Measurements from ENCODE around the gene RETSAT. TPM values are rescaled to one million over a fixed set of nuclear protein-coding genes. Genes with fewer than 3 reads are reported as not detected.

The RETSAT gene
- total RNA-seq, 1 donor from 2014 or later, result 62.1 TPM

DNA sequence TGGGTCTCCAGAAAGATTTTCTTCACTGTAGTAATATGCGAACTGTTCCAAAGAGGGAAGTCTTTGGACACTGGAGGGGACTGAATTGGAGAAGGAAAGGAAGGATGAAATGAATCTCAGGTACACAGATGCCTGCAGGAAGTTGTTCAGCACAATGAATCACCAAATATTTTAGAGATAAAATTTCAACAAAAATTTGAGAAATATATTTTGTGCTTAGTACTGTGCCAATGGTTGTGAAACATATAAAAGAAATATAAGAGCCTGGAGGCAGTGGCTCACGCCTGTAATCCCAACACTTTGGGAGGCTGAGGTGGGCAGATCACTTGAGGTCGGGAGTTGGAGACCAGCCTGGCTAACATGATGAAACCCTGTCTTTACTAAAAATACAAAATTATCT lies 3.4 kb upstream of the RETSAT start:
- Histone ChIP-seq H3K27ac (no peak overlapping the region), H3K4me1 (peaks cover 23% of the 10 kb centered on the region), H3K36me3 (peaks cover 0 to 30% of the 10 kb centered on the region in 2 donors), H3K4me3 (no peak overlapping the region), H3K27me3 (no peaks in the 10 kb centered on the region), H3K9me3 (no peaks in the 10 kb centered on the region)
- no peak for TF ChIP-seq POLR2A (IDR thresholded peaks at IDR 0.05)
- TF ChIP-seq, protein P1, sequence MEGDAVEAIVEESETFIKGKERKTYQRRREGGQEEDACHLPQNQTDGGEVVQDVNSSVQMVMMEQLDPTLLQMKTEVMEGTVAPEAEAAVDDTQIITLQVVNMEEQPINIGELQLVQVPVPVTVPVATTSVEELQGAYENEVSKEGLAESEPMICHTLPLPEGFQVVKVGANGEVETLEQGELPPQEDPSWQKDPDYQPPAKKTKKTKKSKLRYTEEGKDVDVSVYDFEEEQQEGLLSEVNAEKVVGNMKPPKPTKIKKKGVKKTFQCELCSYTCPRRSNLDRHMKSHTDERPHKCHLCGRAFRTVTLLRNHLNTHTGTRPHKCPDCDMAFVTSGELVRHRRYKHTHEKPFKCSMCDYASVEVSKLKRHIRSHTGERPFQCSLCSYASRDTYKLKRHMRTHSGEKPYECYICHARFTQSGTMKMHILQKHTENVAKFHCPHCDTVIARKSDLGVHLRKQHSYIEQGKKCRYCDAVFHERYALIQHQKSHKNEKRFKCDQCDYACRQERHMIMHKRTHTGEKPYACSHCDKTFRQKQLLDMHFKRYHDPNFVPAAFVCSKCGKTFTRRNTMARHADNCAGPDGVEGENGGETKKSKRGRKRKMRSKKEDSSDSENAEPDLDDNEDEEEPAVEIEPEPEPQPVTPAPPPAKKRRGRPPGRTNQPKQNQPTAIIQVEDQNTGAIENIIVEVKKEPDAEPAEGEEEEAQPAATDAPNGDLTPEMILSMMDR (IDR thresholded peaks at IDR 0.05), result no peak
- no peak for TF ChIP-seq POLR2AphosphoS5 (IDR thresholded peaks at IDR 0.05; ENCODE audit: insufficient read depth in 1 of 2, low read depth in 1 of 2)
- intact Hi-C loops (cut with DNase I), result no loop called here
- no peak for DNase-seq (ENCODE audit: extremely low spot score in 2 of 2)

DNA sequence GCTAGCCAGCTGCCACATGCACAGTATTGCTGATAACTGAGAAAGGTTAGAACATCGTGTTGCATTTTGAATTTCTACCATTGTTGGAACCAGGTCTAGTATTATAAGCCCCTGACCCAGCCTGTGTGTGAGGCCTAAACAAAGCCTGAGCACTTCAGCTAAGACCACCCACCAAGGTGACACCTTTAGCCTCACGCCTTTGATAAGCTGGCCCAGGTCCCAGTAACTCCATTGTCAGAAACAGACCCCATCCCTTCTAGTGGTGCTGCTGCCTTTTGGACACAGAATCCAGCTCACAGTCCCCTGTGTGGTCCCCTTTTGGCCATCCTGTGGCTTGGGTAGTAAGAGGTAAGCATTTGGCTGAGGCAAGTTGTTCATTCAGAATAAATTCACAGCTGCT lies 1.9 kb upstream of the RETSAT start:
- H3K36me3 ChIP-seq, result peaks cover 0 to 24% of the 10 kb centered on the region in 2 donors
- intact Hi-C loops (cut with DNase I), result no loop called here

DNA sequence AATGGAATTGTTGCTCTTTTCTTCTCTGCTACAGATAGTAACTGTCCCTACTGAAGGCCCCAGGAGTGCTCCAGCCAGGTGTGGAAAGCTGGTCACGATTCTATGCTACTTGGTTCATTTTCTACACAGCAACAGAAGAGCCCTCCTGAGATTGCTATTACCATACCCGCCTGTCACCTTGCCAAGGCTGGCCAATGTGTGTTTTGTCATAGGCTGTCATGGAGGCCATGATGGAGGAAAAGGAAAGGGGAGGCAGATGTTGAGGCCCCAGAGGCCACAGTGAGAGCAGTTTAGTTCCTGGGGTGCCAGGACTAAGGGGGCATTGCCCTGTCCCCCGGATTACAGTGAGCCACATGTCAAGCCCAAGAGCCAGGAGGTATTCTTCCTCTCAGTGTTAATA lies 1.2 kb upstream of the RETSAT start:
- peaks cover 0 to 30% of the 10 kb centered on the region in 2 donors for H3K36me3 ChIP-seq
- intact Hi-C loops (cut with DNase I), result loop anchor here (2.0 kb wide), 1 partner anchor 29 kb away; the partner anchor contains the start of gene TGOLN2
- peak overlapping the region; percentile 76 for H3K27ac ChIP-seq
- no peak for DNase-seq (ENCODE audit: extremely low spot score in 2 of 2)
- H3K9me3 ChIP-seq, result no peaks in the 10 kb centered on the region
- H3K4me3 ChIP-seq, result peak overlapping the region; percentile 58 to 76
- H3K4me1 ChIP-seq, result peaks cover 30% of the 10 kb centered on the region
- H3K27me3 ChIP-seq, result no peaks in the 10 kb centered on the region
- no peak for TF ChIP-seq POLR2AphosphoS5 (IDR thresholded peaks at IDR 0.05; ENCODE audit: insufficient read depth in 1 of 2, low read depth in 1 of 2)
- TF ChIP-seq, protein P1 (IDR thresholded peaks at IDR 0.05), result no peak
- TF ChIP-seq POLR2A (IDR thresholded peaks at IDR 0.05), result no peak

More for the DNA sequence above, 1.9 kb upstream of the RETSAT start:
- TF ChIP-seq POLR2AphosphoS5 (IDR thresholded peaks at IDR 0.05; ENCODE audit: insufficient read depth in 1 of 2, low read depth in 1 of 2), result no peak
- no peak for TF ChIP-seq POLR2A (IDR thresholded peaks at IDR 0.05)
- TF ChIP-seq, protein P1 (IDR thresholded peaks at IDR 0.05), result no peak
- DNase-seq (ENCODE audit: extremely low spot score in 2 of 2), result no peak
- no peaks in the 10 kb centered on the region for H3K9me3 ChIP-seq
- H3K4me1 ChIP-seq, result peaks cover 30% of the 10 kb centered on the region
- no peak overlapping the region for H3K4me3 ChIP-seq
- H3K27me3 ChIP-seq, result no peaks in the 10 kb centered on the region
- H3K27ac ChIP-seq, result no peak overlapping the region

DNA sequence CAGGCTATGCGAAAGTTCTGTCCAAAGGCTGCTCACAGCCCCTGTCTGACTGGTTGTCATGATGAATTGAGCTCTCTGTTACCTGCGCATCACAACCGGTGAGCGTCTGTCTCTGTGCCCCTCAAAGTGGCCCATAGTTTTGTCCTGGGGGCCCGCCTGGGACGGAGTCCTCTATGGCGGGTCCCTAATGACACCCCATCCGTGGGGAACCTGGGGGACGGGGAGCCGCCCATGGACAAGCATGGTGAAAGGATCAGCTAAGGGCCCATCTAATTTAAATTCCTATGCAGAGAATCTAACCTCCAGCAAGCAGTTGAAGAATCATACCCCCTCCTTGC lies 714 bp upstream of the RETSAT start:
- Histone ChIP-seq H3K27ac (peak overlapping the region; percentile 76), H3K27me3 (no peaks in the 10 kb centered on the region), H3K9me3 (no peaks in the 10 kb centered on the region), H3K36me3 (peaks cover 0 to 35% of the 10 kb centered on the region in 2 donors), H3K4me3 (peak overlapping the region; percentile 58 to 76), H3K4me1 (peaks cover 30% of the 10 kb centered on the region)
- TF ChIP-seq POLR2A (IDR thresholded peaks at IDR 0.05) (no peak), POLR2AphosphoS5 (IDR thresholded peaks at IDR 0.05; ENCODE audit: insufficient read depth in 1 of 2, low read depth in 1 of 2) (no peak)
- TF ChIP-seq, protein P1 (IDR thresholded peaks at IDR 0.05), result no peak
- intact Hi-C loops (cut with DNase I), result loop anchor here (2.0 kb wide), 1 partner anchor 28 kb away; the partner anchor contains the start of gene TGOLN2
- no peak for DNase-seq (ENCODE audit: extremely low spot score in 2 of 2)

DNA sequence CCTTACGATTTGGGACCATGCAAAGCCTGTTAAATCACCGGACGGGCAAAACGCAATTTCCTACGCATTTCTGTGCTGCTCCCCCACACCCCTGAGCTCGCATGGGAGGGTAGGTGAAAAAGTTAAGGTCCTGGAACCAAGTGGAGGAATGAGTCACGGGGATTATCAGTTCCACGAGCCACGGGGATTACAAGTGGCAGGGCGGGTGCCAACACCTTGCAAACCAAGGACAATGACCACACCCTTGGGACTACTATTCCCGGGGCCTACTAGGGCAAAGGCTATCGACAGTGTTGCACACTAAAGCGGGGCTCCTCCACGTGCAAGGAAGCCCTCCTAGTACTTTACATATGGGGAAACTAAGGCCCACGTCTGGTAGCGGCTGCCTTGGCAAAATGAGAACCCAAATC lies 447 bp downstream of the RETSAT start:
- Histone ChIP-seq H3K9me3 (no peaks in the 10 kb centered on the region), H3K27ac (peak overlapping the region; percentile 76), H3K4me3 (peak overlapping the region; percentile 58 to 76), H3K27me3 (no peaks in the 10 kb centered on the region), H3K36me3 (peaks cover 0 to 40% of the 10 kb centered on the region in 2 donors), H3K4me1 (peaks cover 30% of the 10 kb centered on the region)
- TF ChIP-seq, protein P1 (IDR thresholded peaks at IDR 0.05), result no peak
- no peak for TF ChIP-seq POLR2A (IDR thresholded peaks at IDR 0.05)
- no peak for TF ChIP-seq POLR2AphosphoS5 (IDR thresholded peaks at IDR 0.05; ENCODE audit: insufficient read depth in 1 of 2, low read depth in 1 of 2)
- DNase-seq (ENCODE audit: extremely low spot score in 2 of 2), result no peak
- intact Hi-C loops (cut with DNase I), result loop anchor here (2.0 kb wide), 1 partner anchor 27 kb away; the partner anchor contains the start of gene TGOLN2
